HG02840 (cell line): Measurements from ENCODE around the gene MC3R.
"Not testable (repeated sequence)": the region's sequence is repeated elsewhere in the genome, so short reads cannot be mapped to it uniquely, and the experiment has no call there.

Experiments used
- ATAC-seq: cut with Tn5 transposase; IDR thresholded peaks from one replicate; pipeline ENCODE4 v1.9.1; 2021; ENCODE audit warnings: mild to moderate bottlenecking, moderate library complexity, moderate number of reproducible peaks; ENCODE audit not compliant: unreplicated experiment, low FRiP score

MC3R gene

GRCh38 chr20:56247954-56248782 is at the start of gene MC3R:
TSS of gene MC3R (plus strand) at chr20:56248732. CDS start at chr20:56248844, 112 bp downstream.
- ATAC-seq = no peak

GRCh38 chr20:56200456-56200855 is 48.1 kb upstream of the MC3R start:
- ATAC-seq = no peak

- no peak for ATAC-seq
Measured at GRCh38 chr20:56202493-56203077, 45.9 kb upstream of the MC3R start.

GRCh38 chr20:56204206-56204605 is 44.3 kb upstream of the MC3R start:
- ATAC-seq = no peak

GRCh38 chr20:56205346-56205745 is 43.2 kb upstream of the MC3R start:
- no peak for ATAC-seq

- ATAC-seq = no peak
Measured at GRCh38 chr20:56207656-56208055, 40.9 kb upstream of the MC3R start.

GRCh38 chr20:56208121-56208520 is 40.4 kb upstream of the MC3R start:
- ATAC-seq = no peak

GRCh38 chr20:56211051-56211450 is 37.5 kb upstream of the MC3R start:
- ATAC-seq = no peak

- no peak for ATAC-seq
Measured at GRCh38 chr20:56212091-56212490, 36.4 kb upstream of the MC3R start.

- ATAC-seq = no peak
Measured at GRCh38 chr20:56213321-56213720, 35.2 kb upstream of the MC3R start.

- no peak for ATAC-seq
Measured at GRCh38 chr20:56215115-56215514, 33.4 kb upstream of the MC3R start.

GRCh38 chr20:56217829-56218228 is 30.7 kb upstream of the MC3R start:
- no peak for ATAC-seq

GRCh38 chr20:56221186-56221585 is 27.3 kb upstream of the MC3R start:
- ATAC-seq = not testable (repeated sequence)

- no peak for ATAC-seq
Measured at GRCh38 chr20:56222201-56222600, 26.3 kb upstream of the MC3R start.

GRCh38 chr20:56222945-56223344 is 25.6 kb upstream of the MC3R start:
- no peak for ATAC-seq

GRCh38 chr20:56223352-56223751 is 25.2 kb upstream of the MC3R start:
- ATAC-seq = no peak

GRCh38 chr20:56228021-56228420 is 20.5 kb upstream of the MC3R start:
- no peak for ATAC-seq

GRCh38 chr20:56229812-56230211 is 18.7 kb upstream of the MC3R start:
- ATAC-seq = no peak

- no peak for ATAC-seq
Measured at GRCh38 chr20:56234110-56234509, 14.4 kb upstream of the MC3R start.

- no peak for ATAC-seq
Measured at GRCh38 chr20:56237335-56237734, 11.2 kb upstream of the MC3R start.

GRCh38 chr20:56244259-56244658 is 4.3 kb upstream of the MC3R start:
- ATAC-seq = no peak

GRCh38 chr20:56245761-56246160 is 2.8 kb upstream of the MC3R start:
- ATAC-seq = no peak
